Measurements from ENCODE around the gene OCRL.

DNA sequence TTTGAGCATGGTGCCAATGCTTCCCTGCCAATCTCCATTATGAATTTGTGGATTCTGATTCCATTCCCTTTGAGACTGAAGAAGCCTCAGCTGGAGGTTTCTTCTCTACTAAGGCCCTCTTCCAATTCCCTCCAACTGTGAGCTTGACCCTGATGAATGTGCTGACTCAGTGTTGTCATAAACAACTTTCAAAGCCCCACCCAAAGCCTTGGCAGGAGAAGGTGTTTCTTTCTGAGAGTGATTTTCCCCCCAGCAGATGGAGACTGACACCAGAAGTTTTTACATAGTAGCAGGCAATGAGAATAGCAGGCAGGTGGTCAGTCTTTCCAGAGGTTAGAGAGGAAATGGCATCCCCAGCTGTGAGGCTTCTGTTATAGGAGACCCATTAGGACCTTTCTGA, 53.1 kb downstream of the OCRL start:
- TF ChIP-seq, protein P1, sequence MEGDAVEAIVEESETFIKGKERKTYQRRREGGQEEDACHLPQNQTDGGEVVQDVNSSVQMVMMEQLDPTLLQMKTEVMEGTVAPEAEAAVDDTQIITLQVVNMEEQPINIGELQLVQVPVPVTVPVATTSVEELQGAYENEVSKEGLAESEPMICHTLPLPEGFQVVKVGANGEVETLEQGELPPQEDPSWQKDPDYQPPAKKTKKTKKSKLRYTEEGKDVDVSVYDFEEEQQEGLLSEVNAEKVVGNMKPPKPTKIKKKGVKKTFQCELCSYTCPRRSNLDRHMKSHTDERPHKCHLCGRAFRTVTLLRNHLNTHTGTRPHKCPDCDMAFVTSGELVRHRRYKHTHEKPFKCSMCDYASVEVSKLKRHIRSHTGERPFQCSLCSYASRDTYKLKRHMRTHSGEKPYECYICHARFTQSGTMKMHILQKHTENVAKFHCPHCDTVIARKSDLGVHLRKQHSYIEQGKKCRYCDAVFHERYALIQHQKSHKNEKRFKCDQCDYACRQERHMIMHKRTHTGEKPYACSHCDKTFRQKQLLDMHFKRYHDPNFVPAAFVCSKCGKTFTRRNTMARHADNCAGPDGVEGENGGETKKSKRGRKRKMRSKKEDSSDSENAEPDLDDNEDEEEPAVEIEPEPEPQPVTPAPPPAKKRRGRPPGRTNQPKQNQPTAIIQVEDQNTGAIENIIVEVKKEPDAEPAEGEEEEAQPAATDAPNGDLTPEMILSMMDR (IDR thresholded peaks at IDR 0.05; ENCODE audit: insufficient read depth, low read length): no peak
- TF ChIP-seq SPI1 (IDR thresholded peaks at IDR 0.05; ENCODE audit: borderline replicate concordance, low read depth): no peak
- TF ChIP-seq POLR2AphosphoS5 (IDR thresholded peaks at IDR 0.05; ENCODE audit: low read depth): no peak
- TF ChIP-seq, protein P2, sequence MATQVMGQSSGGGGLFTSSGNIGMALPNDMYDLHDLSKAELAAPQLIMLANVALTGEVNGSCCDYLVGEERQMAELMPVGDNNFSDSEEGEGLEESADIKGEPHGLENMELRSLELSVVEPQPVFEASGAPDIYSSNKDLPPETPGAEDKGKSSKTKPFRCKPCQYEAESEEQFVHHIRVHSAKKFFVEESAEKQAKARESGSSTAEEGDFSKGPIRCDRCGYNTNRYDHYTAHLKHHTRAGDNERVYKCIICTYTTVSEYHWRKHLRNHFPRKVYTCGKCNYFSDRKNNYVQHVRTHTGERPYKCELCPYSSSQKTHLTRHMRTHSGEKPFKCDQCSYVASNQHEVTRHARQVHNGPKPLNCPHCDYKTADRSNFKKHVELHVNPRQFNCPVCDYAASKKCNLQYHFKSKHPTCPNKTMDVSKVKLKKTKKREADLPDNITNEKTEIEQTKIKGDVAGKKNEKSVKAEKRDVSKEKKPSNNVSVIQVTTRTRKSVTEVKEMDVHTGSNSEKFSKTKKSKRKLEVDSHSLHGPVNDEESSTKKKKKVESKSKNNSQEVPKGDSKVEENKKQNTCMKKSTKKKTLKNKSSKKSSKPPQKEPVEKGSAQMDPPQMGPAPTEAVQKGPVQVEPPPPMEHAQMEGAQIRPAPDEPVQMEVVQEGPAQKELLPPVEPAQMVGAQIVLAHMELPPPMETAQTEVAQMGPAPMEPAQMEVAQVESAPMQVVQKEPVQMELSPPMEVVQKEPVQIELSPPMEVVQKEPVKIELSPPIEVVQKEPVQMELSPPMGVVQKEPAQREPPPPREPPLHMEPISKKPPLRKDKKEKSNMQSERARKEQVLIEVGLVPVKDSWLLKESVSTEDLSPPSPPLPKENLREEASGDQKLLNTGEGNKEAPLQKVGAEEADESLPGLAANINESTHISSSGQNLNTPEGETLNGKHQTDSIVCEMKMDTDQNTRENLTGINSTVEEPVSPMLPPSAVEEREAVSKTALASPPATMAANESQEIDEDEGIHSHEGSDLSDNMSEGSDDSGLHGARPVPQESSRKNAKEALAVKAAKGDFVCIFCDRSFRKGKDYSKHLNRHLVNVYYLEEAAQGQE (IDR thresholded peaks at IDR 0.05; ENCODE audit: insufficient replicate concordance, low read depth): no peak

Measured in HL-60 (cell line).